HG02623 (cell line): ENCODE measurements around the gene COX6B2.
"Not testable (repeated sequence)": the region's sequence is repeated elsewhere in the genome, so short reads cannot be mapped to it uniquely, and the experiment has no call there.

Experiments
- ATAC-seq: cut with Tn5 transposase; IDR thresholded peaks from one replicate; pipeline ENCODE4 v1.9.1; 2021; ENCODE audit warnings: moderate library complexity; ENCODE audit not compliant: unreplicated experiment

Gene COX6B2

GRCh38 chr19:55345101-55345817 is 9.3 kb downstream of the COX6B2 start:
- ATAC-seq = no peak

DNA sequence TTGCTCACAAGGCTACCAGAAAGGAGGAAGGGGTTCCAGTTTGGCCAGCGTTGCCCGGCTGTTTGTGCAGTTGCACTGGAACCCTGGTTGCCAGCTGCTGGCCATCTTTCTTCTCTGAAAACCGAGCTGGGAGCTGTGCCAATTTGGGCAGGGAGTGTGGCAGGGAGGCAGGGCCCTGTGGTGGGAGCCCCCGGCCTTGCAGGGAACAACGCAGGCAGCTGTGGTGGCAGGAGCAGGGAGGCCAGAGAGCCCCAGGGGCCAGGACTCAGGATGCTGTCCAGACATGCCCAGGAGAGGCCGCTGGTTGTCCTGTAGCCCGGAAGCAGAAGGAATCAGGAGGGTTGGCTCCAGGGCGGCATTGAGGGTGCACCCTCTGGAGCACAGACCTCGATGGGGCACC is 10.1 kb downstream of the COX6B2 start:
- ATAC-seq = no peak

DNA sequence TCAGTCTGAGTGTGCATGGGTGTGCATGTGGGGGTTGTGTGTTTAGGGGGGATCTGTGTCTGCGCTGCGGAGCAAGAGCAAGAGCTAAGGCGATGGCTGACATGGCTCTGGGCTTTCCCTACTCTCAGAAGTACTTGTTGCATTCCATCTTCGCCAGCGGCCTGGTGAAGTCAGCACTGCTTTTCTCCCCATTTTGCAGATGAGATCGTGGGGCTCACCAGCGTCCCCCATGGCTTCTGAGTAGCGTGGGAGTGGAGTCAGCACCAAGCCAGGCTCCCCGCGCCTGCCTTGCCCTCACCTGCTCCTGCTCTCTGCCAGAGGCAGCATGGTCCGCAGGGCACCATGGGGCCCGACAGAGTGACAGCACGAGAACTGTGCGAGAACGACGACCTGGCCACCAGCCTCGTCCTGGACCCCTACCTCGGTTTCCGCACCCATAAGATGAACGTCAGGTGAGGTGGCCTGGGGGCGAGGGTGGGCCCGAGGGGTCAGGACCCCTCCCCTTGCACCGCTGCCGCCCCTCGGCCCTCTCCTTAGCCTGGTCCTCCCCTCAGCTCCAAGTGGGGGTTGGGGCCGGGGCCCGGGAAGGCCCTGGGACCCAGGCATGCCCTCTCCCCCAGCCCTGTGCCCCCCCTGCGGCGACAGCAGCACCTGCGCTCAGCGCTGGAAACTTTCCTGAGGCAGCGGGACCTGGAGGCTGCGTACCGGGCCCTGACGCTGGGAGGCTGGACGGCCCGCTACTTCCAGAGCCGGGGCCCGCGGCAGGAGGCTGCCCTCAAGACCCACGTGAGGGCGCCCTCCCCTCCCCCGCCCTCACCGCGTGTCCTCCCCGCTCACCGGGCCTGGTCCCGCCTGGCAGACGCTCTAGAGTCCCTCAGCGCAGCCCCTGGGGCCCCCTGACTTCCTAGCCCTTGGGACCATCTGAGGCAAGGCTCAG is 12.7 kb downstream of the COX6B2 start:
- no peak for ATAC-seq

DNA sequence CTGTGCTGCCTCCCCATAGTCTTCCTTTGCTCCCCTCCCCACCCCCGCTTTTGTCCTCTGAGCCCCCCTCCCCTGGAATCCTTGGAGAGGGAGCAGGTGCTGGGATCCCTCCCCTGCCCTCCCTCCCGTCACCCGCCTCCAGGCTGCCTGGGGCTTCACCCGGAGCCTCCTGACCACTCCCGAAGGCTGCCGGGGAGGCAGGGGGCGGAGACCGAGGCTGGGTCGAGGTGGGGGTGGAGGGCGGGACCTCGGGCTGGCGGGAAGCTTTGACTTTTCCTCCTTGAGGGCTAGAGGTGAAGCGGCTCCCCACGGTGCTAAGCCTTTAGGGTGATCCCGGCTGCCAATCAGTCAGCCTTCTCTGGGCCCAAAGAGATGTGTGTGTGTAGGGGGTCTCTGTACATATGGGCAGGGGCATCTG is 13.3 kb downstream of the COX6B2 start:
- ATAC-seq = no peak

DNA sequence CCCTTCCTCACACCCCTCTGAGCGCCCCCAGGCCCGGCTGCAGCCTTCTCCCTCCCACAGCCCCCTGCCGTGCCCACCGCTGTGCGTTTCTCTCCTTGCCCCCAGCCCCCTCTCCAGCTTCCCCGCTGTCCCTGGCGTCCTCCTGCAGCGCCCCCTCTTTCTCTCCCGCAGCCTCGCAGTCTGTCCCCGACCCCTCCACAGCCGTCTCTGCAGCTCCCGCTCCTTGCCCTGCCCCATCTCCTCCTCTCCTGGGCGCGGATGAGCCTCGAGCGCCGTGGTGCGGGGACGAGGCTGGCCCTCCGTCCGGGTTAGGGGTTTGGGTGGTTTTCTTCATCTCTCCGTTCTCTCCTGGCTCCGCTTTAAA is 13.8 kb downstream of the COX6B2 start:
- ATAC-seq = no peak

- ATAC-seq = no peak
Observed at GRCh38 chr19:55339889-55340783, 14.4 kb downstream of the COX6B2 start.

GRCh38 chr19:55339105-55339888 is 15.2 kb downstream of the COX6B2 start, which contains the start of gene KMT5C:
KMT5C (plus strand) TSS chr19:55339876; CDS start chr19:55341937, 2,061 bp downstream.
- ATAC-seq = peak; percentile 82

DNA sequence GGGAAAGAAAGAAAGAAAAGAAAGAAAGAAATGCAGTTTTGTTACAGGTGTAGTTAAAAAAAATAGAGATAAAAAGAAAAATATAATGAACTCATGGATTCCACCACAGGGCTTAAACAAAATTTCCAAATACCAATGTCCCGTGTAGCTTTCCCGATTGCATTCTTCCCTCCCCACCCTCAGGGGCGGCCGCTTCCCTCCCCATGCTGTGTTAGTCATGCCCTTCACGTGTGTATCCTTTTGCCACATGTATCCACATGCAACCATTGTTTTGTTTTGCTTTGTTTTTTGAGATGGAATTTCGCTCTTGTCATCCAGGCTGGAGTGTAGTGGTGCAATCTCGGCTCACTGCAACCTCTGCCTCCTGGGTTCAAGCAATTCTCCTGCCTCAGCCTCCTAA is 18.4 kb downstream of the COX6B2 start:
- no peak for ATAC-seq

DNA sequence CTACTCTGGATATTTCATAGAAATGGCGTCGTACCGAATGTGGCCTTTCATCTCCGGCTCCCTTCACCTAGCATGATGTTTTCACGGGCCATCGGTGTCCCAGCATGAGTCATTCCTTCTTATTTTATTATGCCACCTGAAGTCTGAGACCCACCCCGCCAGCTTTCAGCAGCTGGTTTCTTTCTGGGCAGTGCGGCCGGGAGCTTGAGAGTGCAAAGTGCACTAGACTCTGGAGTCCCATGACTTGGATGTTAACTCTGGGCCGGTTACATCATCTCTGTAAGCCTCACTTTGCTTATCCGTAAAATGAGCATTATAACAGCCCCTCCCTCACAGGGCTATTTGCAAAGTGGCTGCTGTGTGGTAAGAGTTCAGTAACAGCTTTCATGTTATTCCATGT is 20.6 kb downstream of the COX6B2 start:
- no peak for ATAC-seq

GRCh38 chr19:55329791-55330190 is 24.7 kb downstream of the COX6B2 start:
- not testable (repeated sequence) for ATAC-seq

- not testable (repeated sequence) for ATAC-seq
Observed at GRCh38 chr19:55328774-55329318, 25.7 kb downstream of the COX6B2 start.

DNA sequence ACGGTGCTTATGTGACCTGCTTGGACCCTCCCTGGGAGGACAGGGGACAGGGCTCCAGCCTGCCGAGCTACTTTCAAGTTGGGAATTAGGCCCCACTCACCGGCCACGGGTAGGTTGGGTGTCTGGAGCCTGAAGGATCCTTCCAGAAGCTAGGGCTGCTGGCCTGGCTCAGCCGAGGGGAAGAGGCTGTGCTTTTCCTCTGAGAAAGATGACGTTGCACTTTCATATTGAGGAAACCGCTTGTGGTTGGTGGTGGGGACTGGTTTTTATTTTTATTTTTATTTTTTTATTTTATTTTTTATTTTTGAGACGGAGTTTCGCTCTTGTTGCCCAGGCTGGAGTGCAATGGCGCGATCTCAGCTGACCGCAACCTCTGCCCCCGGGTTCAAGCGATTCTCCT is 29.3 kb downstream of the COX6B2 start, which contains the start of gene TMEM150B:
TMEM150B (minus strand) TSS at position 170 of the 400 bp plus-strand sequence. CDS start 4,305 bp downstream, outside the sequence.
- no peak for ATAC-seq

DNA sequence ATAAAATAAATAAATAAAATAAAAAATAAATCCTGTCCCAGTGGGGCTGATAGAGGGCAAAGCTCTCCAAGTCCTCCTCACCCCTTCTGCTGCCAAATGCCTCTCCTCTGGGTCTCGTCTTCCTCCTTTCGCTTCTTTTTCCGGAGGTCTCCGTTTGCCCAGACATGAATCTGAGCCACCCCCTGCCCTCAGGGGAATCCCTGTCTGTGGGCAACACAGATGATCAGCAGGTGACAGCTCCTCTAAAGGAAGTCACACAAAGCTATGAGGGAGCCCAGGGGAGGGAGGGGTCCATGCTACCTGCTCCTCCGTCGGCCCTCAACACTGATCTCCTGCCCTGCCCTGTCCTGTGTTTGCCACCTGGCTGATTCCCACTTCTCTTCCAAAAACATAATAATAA is 29.9 kb downstream of the COX6B2 start:
- no peak for ATAC-seq

DNA sequence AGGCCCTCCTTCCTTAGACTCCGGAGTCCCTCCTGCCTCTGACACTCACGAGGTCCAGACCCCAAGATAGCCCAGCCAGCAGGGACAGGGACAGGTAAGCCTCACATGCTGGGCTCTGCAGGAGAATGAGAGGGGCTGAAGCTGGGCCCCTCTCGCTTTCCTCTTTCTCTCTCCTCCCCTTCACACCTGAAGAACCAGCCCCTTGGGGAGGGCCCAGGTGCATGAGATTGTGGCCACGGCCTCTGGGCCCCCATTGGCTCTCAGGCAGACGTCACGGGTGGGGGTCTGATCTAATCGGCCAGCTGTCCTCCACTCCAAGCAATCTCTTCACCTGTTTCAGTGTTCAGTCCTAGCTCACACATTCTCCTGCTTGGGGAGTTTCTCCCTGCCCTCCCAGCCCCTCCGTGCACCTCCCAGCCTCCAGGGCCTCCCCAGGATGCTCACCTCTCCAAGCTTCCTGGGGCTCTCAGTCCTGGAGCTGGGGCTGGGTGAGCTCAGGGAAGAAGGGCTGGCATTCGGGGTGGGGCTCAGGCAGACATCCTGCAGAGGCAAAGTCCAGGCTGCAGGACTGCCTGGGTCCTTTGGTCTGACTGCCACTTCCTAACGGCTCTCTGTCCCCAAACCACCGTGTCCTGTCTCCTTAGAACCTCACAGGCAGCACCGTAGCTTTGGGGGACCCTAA is 32.2 kb downstream of the COX6B2 start:
- no peak for ATAC-seq

DNA sequence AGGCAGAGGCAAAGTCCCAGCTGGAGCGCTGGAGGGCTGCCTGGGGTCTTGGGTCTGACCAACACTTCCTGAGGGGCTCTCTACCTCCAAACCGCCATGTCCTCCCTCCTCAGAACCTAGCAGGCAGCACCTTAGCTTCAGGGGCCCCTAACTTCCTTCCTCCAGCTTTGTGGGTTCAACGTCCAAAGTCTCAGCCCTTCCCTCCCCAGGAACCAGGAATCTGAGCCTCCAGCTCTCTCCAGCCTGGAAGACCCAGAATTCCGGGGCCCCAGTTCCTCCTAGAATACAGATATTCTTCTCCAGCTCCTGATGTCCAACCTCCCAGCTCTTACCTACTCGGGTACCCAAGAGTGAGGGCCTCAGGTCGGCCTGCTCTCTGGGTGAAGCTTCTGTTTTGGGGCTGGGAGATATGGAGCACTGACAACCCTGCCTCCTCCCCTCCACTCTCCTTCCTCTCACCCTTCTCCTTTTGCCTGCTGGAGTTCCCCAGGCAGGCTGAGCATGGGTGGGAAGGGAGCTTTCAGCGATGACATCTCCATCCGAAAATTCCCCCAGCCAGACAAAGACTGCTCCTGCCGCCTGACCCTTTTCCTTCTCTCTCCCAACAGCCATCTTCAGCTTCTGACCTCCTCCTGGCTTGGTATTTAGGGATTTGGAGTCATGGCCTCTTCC is 32.9 kb downstream of the COX6B2 start:
- ATAC-seq = no peak

GRCh38 chr19:55320844-55321419 is 33.6 kb downstream of the COX6B2 start:
- ATAC-seq = no peak

DNA sequence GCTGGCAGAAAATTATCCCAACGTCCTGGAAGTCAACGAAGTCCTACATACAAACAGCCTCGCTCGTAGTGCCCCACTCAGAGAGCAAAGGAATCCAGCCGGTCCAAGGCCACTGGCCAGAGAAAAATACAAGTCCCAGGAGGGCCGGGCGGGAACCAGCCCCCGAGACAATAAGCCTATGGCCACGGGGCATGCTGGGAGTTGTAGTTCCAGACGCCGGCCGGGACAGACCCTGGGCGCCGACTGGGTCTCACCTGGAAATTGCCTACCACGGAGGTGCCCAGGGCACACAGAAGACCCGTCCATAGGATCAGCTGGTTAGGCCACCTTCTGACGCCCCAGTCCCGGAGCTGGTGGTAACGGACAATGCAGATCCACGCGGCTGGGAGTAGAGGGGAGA is 34.7 kb downstream of the COX6B2 start:
- ATAC-seq = no peak

GRCh38 chr19:55316646-55317045 is 37.9 kb downstream of the COX6B2 start:
- ATAC-seq = no peak
